ENCODE results near the gene CHCHD3.

DNA sequence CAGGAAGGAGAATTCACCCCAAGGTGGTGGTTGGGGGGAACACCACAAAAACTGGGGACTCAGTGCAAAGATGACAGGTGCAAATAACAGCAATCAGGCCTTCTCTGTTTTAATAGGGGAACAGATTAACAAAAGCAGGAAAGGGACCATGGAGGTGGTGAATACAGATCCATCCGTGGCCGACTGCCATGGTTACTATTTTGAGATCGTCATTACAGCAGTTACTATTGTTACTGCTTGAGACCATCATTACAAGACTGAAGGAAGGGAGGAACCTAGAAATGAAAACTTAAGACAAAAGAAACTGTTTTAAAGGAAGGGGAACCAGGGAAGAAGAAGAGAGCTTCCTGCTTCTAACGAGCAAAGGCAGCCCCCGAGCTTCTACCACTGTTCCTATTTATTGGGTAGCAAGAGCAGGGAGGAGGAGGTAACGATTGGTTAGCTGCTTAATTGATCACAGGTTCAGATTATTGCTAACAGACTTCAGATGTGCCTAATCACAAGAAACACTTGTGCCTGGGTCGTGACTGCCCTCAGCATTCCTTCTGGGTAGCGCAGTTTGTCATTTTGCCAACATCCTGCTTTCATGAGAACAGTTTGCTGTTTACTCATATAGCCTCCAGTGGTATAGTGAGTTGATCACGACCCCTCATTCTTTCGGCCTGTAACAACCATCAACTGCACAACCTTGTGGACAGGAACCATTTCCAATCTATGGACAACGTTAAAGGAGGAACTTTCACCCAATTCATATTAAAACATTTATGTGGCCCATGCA, 216.3 kb downstream of the CHCHD3 start:
- TF ChIP-seq, protein P1, sequence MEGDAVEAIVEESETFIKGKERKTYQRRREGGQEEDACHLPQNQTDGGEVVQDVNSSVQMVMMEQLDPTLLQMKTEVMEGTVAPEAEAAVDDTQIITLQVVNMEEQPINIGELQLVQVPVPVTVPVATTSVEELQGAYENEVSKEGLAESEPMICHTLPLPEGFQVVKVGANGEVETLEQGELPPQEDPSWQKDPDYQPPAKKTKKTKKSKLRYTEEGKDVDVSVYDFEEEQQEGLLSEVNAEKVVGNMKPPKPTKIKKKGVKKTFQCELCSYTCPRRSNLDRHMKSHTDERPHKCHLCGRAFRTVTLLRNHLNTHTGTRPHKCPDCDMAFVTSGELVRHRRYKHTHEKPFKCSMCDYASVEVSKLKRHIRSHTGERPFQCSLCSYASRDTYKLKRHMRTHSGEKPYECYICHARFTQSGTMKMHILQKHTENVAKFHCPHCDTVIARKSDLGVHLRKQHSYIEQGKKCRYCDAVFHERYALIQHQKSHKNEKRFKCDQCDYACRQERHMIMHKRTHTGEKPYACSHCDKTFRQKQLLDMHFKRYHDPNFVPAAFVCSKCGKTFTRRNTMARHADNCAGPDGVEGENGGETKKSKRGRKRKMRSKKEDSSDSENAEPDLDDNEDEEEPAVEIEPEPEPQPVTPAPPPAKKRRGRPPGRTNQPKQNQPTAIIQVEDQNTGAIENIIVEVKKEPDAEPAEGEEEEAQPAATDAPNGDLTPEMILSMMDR (IDR thresholded peaks at IDR 0.05; ENCODE audit: low read depth, low read length, missing input control): no peak
- TF ChIP-seq TAF1 (conservative IDR thresholded peaks at IDR 0.05) (no peak), EGR1 (IDR thresholded peaks at IDR 0.05; ENCODE audit: low read depth in 2 of 2) (no peak), JUND (IDR thresholded peaks at IDR 0.05) (no peak), FOXA1 (IDR thresholded peaks at IDR 0.05) (no peak), YY1 (IDR thresholded peaks at IDR 0.05) (no peak), RXRA (IDR thresholded peaks at IDR 0.05) (no peak), HNF4G (IDR thresholded peaks at IDR 0.05) (no peak), RAD21 (IDR thresholded peaks at IDR 0.05) (no peak), SP1 (IDR thresholded peaks at IDR 0.05) (no peak)
- TF ChIP-seq, protein P2, sequence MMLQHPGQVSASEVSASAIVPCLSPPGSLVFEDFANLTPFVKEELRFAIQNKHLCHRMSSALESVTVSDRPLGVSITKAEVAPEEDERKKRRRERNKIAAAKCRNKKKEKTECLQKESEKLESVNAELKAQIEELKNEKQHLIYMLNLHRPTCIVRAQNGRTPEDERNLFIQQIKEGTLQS (IDR thresholded peaks at IDR 0.05): no peak

Data from liver (tissue), 3 donors.